GM18511 (cell line): Measurements from ENCODE around the gene TRPM7.
A peak's percentile ranks its signal among the peaks of the same experiment; 100 is the strongest.
"Not testable (repeated sequence)": the region's sequence is repeated elsewhere in the genome, so short reads cannot be mapped to it uniquely, and the experiment has no call there.

ENCODE experiments used
- ATAC-seq: cut with Tn5 transposase; IDR thresholded peaks from one replicate; pipeline ENCODE4 v1.9.1; 2021; ENCODE audit warnings: mild to moderate bottlenecking, moderate library complexity; ENCODE audit not compliant: unreplicated experiment

The TRPM7 gene, protein sequence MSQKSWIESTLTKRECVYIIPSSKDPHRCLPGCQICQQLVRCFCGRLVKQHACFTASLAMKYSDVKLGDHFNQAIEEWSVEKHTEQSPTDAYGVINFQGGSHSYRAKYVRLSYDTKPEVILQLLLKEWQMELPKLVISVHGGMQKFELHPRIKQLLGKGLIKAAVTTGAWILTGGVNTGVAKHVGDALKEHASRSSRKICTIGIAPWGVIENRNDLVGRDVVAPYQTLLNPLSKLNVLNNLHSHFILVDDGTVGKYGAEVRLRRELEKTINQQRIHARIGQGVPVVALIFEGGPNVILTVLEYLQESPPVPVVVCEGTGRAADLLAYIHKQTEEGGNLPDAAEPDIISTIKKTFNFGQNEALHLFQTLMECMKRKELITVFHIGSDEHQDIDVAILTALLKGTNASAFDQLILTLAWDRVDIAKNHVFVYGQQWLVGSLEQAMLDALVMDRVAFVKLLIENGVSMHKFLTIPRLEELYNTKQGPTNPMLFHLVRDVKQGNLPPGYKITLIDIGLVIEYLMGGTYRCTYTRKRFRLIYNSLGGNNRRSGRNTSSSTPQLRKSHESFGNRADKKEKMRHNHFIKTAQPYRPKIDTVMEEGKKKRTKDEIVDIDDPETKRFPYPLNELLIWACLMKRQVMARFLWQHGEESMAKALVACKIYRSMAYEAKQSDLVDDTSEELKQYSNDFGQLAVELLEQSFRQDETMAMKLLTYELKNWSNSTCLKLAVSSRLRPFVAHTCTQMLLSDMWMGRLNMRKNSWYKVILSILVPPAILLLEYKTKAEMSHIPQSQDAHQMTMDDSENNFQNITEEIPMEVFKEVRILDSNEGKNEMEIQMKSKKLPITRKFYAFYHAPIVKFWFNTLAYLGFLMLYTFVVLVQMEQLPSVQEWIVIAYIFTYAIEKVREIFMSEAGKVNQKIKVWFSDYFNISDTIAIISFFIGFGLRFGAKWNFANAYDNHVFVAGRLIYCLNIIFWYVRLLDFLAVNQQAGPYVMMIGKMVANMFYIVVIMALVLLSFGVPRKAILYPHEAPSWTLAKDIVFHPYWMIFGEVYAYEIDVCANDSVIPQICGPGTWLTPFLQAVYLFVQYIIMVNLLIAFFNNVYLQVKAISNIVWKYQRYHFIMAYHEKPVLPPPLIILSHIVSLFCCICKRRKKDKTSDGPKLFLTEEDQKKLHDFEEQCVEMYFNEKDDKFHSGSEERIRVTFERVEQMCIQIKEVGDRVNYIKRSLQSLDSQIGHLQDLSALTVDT (N-terminal part only)

DNA sequence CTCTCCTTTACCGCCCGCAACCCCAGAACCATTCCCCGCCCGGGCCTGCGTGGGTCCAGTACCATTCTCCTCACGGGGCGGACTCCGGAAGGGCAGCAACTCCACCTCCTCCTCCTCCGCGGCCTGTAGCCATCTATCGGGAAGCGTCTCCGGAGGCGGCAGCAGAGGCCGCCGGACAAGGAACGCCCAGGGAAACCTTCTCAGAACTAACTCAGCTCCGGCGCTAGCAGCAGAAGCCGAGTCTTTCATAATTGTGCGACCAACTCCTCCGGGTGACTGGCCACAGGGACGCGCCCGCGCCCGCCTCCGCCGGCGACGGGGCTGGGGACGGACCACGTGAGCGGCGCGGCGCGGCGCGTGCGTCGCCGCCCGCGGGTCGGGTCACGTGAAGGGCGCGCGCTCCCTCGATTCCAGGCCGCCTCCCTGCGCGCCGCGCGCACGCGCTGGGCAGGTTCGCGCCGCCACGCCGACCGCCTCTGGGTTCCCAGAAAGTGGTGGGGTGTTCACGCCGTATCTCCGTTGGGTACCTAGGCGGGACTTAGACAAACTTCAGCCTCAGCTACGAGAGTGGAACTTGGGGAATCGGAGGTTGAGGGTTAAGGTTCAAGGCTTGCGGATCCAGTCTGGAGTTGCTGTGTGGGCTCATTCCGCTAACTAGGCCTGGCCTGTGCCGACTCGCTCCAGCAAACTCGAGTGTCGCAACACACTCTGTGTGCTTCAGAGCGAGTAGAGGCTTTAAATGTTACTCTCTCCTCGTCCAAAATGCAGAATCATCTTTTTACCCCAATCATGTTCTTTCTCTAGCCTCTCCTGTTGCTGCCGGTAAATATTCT is at the start of gene TRPM7:
Gene TRPM7, minus strand, starts transcription at position 329 of the 833 bp plus-strand sequence. Its CDS starts 264 bp downstream, at position 65.
- ATAC-seq: peak; percentile 84

DNA sequence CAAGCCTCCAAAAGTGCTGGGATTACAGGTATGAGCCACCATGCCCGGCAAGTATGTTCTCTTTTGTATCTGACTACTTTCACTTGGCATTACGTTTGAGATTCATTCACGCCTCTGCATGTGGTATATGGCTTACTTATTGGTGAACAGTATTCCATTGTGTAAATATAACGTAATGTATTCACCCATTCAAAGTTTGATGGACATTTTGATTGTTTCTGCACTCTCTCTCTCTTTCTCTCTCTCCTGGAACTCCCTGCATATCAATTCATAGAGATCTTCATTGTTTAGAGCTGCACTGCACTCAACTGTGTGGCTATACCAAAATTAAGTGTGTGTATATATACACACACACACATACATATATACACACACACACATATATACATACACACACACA is 48.6 kb upstream of the TRPM7 start:
- no peak for ATAC-seq

DNA sequence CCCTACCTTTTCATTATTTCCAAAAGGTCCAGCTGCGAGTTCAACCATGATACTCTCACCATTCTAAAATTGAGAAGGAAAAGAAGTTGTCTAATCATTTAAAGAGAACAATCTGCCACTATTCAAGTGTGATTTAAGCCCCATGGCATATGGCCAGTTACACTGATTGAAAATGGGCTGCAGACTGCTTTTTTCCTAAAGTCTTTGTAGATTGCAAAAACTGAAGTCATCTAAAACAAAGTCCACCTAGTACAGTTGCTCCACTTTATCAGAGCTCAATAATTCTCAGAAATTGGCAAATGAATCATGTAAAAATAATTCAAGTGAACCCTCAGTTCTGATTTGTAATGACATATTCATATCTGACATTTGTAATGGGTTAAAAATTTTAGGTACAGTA is 39.7 kb upstream of the TRPM7 start:
- no peak for ATAC-seq

DNA sequence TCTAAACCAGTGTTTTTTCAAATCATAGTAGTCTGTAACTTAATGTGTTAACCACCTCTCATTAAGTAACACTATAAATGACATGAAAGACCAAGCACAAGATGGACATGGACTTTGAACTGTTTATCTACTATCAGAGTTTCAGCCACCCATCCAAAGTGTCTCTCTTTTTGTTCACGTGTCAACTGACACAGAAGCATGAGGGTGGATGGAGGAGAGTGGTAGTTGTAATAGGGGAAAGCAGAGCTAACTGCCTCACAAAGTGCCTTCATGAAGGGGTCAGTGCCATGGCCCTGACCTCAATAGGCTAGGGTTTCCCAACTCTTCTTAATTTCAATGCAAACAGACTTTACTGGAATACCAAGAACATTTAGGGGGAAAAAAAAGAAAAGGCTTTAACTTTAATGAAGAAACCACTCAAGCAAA is 32.1 kb upstream of the TRPM7 start:
- no peak for ATAC-seq

DNA sequence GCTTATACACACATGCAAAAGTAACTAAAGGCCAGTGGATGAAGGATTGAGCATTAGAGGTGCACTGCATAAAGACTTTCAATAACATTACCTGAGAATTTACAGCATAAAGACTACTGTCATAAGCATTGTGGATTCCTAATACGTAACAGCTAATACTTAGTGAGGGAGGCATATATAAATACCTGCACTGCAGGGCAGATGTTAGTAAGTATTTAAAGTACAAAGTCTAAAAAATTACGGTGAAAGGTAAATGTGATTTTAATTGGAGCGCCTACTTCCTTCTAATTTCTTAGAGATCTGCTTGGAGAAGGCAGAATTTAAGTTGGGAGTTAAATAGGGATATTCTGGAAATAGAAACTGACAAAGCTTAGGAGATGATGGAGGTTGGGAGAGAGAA is 25.4 kb upstream of the TRPM7 start:
- no peak for ATAC-seq

DNA sequence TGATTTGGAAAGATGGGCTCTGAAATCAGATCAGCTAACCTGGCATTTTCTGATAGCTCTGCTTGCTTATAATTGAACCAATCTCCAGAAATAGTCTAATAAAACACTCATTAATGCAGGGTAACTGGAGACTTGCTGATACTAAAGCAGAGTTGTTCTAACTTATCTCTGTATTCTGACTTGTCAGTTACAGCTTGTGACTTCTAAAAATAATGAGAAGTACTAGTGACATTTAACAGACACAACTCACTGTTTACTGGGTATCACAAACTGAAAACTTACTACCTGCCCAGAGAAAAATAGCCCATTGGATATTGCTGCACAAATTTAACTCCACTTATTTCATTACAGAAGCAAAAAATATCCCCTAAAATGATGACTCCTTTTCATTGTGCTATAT is 24.0 kb upstream of the TRPM7 start:
- no peak for ATAC-seq

DNA sequence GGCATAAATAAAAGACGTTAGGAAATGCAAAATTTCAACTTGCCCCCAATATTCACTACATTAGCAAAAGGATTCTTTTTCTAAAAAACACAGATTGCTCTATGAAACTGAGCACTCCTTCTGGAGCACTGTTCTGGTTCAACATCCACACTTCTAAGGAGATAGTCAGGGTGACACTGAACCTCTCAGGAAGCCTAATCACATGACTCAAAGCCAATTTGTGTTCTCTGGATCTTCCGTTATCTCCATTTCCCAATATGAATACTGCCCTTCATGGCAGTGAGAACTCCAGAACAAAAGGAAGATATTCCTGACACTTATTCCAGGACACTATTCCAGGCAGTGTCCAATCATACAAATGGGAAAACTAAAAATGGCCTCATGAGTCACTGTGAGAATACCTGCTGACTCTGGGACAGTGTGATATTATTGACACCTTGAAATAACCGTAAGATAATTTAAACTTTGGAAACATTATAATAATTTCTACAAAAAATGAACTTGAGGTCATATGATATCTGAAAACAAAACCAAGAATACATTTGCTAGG is 21.4 kb upstream of the TRPM7 start:
- ATAC-seq: no peak

DNA sequence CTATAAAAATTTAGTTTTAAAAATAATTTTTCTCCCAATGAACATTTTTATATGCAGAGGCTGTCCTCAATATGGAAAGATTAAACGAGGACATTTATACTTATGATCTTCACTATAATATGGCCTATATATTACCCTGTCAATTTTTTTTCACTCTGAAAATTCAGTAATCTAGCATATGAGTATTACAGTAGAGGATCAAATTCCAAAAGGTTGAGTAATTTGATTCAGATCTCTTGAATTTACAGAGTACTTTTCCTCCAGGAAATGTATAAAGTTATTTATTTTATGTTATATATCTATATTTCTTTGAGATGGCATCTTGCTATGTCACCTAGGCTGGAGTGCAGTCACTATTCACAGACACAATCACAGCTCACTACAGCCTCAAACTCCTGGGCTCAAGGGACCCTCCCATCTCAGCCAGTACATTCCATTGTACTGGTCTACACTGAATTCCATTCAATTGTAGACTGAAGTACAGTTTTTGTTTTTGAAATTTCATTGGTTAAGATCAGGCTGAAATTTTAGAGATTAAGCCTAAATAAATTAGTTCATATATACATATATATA is 16.3 kb upstream of the TRPM7 start:
- no peak for ATAC-seq

DNA sequence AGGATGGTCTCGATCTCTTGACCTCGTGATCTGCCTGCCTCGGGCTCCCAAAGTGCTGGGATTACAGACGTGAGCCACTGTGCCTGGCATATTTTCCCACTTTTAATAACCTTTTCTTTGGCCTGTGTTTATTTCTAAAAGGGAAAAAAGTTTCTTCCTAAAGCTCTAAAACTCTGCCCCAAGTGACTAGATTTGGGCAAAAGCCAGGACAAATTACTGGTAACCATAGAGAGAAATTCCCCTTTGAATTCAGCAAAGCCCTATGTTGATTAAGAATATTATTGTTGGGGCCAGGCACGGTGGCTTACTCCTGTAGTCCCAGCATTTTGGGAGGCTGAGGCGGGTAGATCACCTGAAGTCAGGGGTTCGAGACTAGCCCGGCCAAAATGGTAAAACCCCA is 11.5 kb upstream of the TRPM7 start:
- ATAC-seq: no peak

DNA sequence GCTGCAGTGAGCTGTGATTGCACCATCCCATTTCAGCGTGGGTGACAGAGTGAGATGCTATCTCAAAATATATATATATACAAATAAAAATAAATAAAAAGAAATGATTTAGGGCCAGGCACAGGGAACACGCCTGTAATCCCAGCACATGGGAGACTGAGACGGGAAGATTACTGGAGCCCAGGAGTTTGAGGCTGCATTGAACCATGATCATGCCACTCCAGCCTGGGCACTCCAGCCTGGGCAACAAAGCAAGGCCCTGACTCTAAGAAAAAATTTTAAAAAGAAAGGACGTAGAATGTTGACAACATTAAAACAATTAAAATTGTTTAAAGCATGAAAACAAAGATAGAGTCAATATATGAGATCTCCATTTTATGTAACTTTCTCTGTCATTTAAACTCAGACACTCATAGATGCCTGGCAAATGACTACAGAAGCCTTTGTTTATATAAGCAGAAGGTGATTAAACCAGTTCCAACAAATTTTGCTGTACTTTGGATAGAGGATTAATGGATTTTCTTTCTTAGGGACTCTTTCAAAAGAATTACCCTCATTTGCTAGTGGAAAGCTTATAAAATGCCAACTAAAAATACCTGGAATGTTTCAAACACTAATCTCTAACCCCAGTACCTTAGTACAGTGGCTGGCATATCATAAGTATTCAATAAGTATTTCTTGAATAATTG is 10.7 kb upstream of the TRPM7 start:
- no peak for ATAC-seq

DNA sequence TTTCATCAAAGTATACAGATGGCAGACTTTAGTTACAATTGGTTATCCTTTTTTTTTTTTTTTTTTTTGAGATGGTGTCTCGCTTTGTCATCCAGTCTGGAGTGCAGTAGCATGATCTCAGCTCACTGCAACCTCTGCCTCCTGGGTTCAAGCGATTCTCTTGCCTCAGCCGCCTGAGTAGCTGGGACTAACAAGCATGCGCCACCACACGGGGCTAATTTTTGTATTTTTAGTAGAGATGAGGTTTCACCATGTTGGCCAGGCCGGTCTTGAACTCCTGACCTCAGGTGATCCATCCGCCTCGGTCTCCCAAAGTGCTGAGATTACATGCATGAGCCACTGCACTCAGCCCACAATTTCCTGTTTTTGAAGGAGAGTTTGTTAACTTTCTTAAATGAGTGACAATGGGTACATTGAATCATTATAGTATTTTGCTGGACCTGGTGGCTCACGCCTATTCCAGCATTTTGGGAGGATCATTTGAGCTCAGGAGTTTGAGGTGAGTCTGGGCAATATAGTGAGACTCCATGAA is 8.1 kb upstream of the TRPM7 start:
- ATAC-seq: not testable (repeated sequence)

DNA sequence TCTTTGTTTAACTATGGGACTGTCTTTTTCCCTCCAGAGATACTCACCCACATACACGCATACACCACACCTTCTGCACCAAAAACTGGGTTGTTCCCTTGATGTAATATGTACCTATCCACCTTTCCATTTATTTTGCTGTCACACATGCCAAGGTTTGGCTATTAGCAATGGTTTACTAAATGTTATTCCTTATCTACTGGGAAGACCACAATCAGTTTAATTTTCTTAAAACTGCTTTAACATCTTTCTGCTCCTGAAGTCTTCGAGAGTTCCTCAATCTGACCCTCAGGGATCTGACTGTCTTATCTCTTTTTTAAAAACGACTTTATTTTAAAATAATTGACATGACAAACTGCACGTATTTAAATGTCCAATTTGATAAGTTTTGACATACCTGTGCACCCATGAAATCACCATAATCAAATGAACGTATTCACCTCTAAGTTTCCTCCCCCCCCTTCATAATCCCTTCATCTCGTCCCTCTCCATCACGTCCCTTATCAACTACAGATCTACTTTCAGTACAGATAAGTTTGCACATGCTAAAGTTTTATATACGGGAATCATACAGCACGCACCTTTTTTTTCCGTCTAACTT is 805 bp upstream of the TRPM7 start:
- ATAC-seq: peak; percentile 3

DNA sequence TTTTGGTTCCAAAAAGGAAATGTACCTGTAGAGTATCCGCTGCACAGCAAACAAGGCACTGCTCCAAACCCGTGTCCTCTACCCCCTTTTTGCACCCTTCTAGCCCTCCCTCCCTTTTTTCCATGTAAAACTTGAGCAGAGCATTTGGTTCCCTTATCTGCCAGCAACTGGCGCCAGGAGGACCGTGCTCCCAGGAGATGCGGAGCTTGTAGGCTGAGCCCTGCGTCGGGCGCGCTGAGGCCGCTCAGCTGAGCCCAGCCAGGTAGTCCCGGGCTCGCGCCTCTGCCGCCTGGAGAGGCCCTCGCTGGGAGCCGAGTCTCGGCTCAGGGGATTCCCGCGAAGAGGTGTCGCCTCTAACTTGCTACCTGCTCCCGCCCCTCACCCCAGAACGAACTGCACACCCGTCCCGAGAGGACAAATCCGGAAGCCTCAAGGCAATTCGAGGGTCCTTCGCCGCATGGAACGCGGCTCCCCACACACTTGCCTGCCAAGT is 575 bp downstream of the TRPM7 start:
- ATAC-seq: peak; percentile 68

DNA sequence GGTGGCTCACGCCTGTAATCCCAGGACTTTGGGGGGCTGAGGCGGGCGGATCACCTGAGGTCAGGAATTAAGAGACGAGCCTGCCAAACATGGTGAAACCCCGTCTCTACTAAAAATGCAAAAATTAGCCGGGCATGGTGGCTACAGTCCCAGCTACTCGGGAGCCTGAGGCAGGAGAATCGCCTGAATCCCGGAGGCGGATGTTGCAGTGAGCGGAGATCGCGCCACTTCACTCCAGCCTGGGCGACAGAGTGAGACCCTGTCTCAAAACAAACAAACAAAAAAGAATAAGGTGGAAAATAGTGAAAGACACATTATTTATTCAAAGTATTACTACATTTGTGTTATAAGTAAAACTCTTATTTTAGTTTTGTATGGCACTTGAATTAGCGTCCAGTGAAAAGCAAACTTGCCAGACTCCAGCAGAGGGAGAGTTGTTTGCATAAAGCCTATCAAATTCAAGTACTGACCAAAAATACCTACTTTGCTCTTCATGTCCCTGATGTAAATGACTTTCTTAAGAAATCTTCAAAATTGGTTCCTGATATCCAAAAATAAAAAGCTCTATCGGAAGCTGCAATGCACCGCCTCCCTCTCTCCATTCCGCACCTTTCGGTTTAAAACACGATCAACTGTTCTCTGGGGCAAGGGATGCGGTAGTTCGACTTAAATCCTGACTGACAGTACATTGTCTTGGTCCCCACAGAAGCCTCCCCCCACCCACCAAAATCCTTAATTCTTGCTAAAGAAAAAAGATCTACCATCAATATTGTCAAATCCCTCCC is 1.2 kb downstream of the TRPM7 start:
- no peak for ATAC-seq

DNA sequence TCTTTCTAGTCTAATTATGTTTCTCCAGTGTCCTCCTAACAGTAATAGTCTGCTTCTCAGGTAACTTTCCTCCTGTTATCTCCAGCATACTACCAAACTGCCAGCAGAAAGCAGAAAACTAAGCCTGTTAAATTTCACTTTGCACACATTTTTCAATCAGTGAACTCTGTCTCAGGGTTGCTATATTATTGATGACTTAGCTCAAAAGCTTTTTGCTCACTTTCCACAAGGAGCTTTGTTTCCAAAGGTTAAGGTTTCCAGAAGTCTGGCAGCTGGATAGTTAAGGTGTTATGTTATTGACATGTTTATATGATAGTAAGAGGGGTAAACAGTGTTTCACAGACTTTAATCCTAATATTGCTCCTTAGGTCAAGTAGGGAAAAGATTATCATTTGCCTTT is 5.1 kb downstream of the TRPM7 start:
- no peak for ATAC-seq

DNA sequence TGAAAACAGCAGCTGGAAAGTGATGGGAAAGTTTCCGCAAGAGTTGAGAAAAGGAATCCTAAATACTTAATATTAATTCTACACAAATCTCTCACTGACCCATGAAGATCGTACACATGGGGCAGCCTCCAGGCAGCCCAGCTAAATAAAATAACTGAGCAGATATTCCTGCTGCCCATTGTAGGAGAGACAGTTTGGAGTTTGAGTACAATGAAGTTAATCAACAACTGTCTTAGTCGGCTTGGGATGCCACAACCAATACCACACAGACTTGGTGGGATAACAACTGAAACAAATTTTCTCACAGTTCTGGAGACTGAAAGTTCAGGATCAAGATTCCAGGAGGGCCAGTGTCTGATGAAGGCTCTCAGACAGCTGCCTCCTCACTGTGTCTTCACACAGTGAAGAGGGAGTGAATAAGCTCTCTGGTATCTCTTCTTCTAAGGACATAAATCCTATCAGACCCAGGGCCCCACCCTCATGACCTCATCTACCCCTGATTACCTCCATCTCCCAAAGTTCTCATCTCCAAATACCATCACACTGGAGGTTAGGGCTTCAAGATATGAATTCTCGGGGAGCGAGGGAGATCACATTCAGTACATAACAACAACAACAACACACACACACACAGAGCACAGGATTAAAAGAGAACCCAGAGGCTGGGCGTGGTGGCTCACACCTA is 9.7 kb downstream of the TRPM7 start:
- no peak for ATAC-seq
